DOHH2 (cell line): ENCODE measurements around the gene MDGA2.

Experiments used
- H3F3A ChIP-seq: fragments of 200-600 bp; sonication (generic), shearing (Covaris generic); 2 replicates; pipeline ENCODE4 v1.6.0; 2016; ENCODE audit warnings: antibody characterized with exemption, mild to moderate bottlenecking; ENCODE audit not compliant: control insufficient read depth, insufficient read depth
- H3K27ac ChIP-seq: fragments of 200-600 bp; sonication (generic); 2 replicates; pipeline ENCODE4 v1.5.1; 2014; ENCODE audit warnings: low read depth, mild to moderate bottlenecking, low read length, moderate library complexity
- H3K27me3 ChIP-seq: fragments of 200-600 bp; sonication (generic); 2 replicates; pipeline ENCODE4 v1.6.1; 2014; ENCODE audit warnings: mild to moderate bottlenecking, low read length, mixed read lengths; ENCODE audit not compliant: control insufficient read depth
- H3K36me3 ChIP-seq: fragments of 200-600 bp; sonication (generic); 2 replicates; pipeline ENCODE4 v1.6.1; 2014; ENCODE audit warnings: mild to moderate bottlenecking, low read length, moderate library complexity, mixed read lengths; ENCODE audit not compliant: control insufficient read depth
- H3K4me1 ChIP-seq: fragments of 200-600 bp; sonication (generic); 2 replicates; pipeline ENCODE4 v1.6.1; 2014; ENCODE audit warnings: mild to moderate bottlenecking, low read length, mixed read lengths; ENCODE audit not compliant: control insufficient read depth
- H3K4me2 ChIP-seq: fragments of 200-600 bp; sonication (generic); 2 replicates; pipeline ENCODE4 v1.6.0; 2014; ENCODE audit warnings: mild to moderate bottlenecking, low read length, moderate library complexity
- H3K4me3 ChIP-seq: fragments of 200-600 bp; sonication (generic); 2 replicates; pipeline ENCODE4 v1.5.1; 2014; ENCODE audit warnings: mild to moderate bottlenecking, low read length, mixed read lengths
- H3K79me2 ChIP-seq: fragments of 200-600 bp; sonication (generic); 2 replicates; pipeline ENCODE4 v1.6.1; 2014; ENCODE audit warnings: mild to moderate bottlenecking, low read length, mixed read lengths; ENCODE audit not compliant: control insufficient read depth
- H3K9me2 ChIP-seq: fragments of 200-600 bp; sonication (generic); replicated peaks from 2 replicates; pipeline ENCODE4 v1.6.1; 2014; ENCODE audit warnings: mild to moderate bottlenecking, low read length, mixed read lengths; ENCODE audit not compliant: control insufficient read depth
- H3K9me3 ChIP-seq: fragments of 200-600 bp; sonication (generic); 2 replicates; pipeline ENCODE4 v1.6.1; 2014; ENCODE audit warnings: antibody characterized with exemption, low read length, mixed read lengths; ENCODE audit not compliant: control insufficient read depth, insufficient read depth
- H4K20me1 ChIP-seq: fragments of 200-600 bp; sonication (generic); 2 replicates; pipeline ENCODE4 v1.6.0; 2014; ENCODE audit warnings: low read depth, mild to moderate bottlenecking, antibody characterized with exemption, low read length, moderate library complexity; ENCODE audit not compliant: control insufficient read depth, insufficient read depth
- CTCF ChIP-seq: fragments of 200-600 bp; sonication (generic); IDR thresholded peaks from one replicate; pipeline ENCODE4 v1.5.1; 2014; ENCODE audit warnings: antibody characterized with exemption, mild to moderate bottlenecking, low read depth, low read length; ENCODE audit not compliant: poor library complexity, severe bottlenecking
- EZH2phosphoT487 ChIP-seq: fragments of 200-600 bp; sonication (generic); IDR thresholded peaks from 2 replicates; pipeline ENCODE4 v1.6.1; 2017; ENCODE audit warnings: borderline replicate concordance, mild to moderate bottlenecking, antibody characterized with exemption, low read length, moderate library complexity, mixed read lengths

The MDGA2 gene

GRCh38 chr14:47208434-47208833 lies 467.0 kb downstream of the MDGA2 start:
- H3K9me3 ChIP-seq = no peaks in the 10 kb centered on the region
- no peaks in the 10 kb centered on the region for H4K20me1 ChIP-seq
- no peaks in the 10 kb centered on the region for H3K36me3 ChIP-seq
- no peaks in the 10 kb centered on the region for H3F3A ChIP-seq
- no peaks in the 10 kb centered on the region for H3K9me2 ChIP-seq
- no peak overlapping the region for H3K4me2 ChIP-seq
- no peak for TF ChIP-seq EZH2phosphoT487
- no peak for TF ChIP-seq CTCF
- no peaks in the 10 kb centered on the region for H3K4me1 ChIP-seq
- H3K4me3 ChIP-seq = no peak overlapping the region
- H3K79me2 ChIP-seq = no peaks in the 10 kb centered on the region
- no peak overlapping the region for H3K27ac ChIP-seq
- no peaks in the 10 kb centered on the region for H3K27me3 ChIP-seq

GRCh38 chr14:47207617-47208016 lies 467.8 kb downstream of the MDGA2 start:
- Histone ChIP-seq H3K4me1 (no peaks in the 10 kb centered on the region), H3K4me3 (no peak overlapping the region), H3F3A (no peaks in the 10 kb centered on the region), H4K20me1 (no peaks in the 10 kb centered on the region), H3K9me3 (no peaks in the 10 kb centered on the region), H3K36me3 (no peaks in the 10 kb centered on the region), H3K9me2 (no peaks in the 10 kb centered on the region), H3K27me3 (no peaks in the 10 kb centered on the region), H3K79me2 (no peaks in the 10 kb centered on the region), H3K27ac (no peak overlapping the region), H3K4me2 (no peak overlapping the region)
- no peak for TF ChIP-seq EZH2phosphoT487

- Histone ChIP-seq H3K27me3 (no peaks in the 10 kb centered on the region), H3K9me2 (no peaks in the 10 kb centered on the region), H4K20me1 (no peaks in the 10 kb centered on the region), H3K4me1 (no peaks in the 10 kb centered on the region), H3K4me2 (no peak overlapping the region), H3F3A (no peaks in the 10 kb centered on the region), H3K36me3 (no peaks in the 10 kb centered on the region), H3K4me3 (no peak overlapping the region), H3K27ac (no peak overlapping the region), H3K9me3 (no peaks in the 10 kb centered on the region), H3K79me2 (no peaks in the 10 kb centered on the region)
- no peak for TF ChIP-seq EZH2phosphoT487
- no peak for TF ChIP-seq CTCF
Observed at GRCh38 chr14:47200740-47201139, 474.7 kb downstream of the MDGA2 start.

- TF ChIP-seq EZH2phosphoT487 (no peak), CTCF (no peak)
- no peaks in the 10 kb centered on the region for H3K79me2 ChIP-seq
- H3K4me3 ChIP-seq = no peak overlapping the region
- no peaks in the 10 kb centered on the region for H4K20me1 ChIP-seq
- H3K9me2 ChIP-seq = no peaks in the 10 kb centered on the region
- H3K36me3 ChIP-seq = no peaks in the 10 kb centered on the region
- no peak overlapping the region for H3K27ac ChIP-seq
- no peaks in the 10 kb centered on the region for H3K4me1 ChIP-seq
- no peak overlapping the region for H3K4me2 ChIP-seq
- H3K9me3 ChIP-seq = no peaks in the 10 kb centered on the region
- H3F3A ChIP-seq = no peaks in the 10 kb centered on the region
- no peaks in the 10 kb centered on the region for H3K27me3 ChIP-seq
Observed at GRCh38 chr14:47195582-47195981, 479.8 kb downstream of the MDGA2 start.
